KOPT-K1 (cell line): ENCODE measurements around the gene CD300LD.
"Not testable (repeated sequence)": the region's sequence is repeated elsewhere in the genome, so short reads cannot be mapped to it uniquely, and the experiment has no call there.

Experiments
- H3K27ac ChIP-seq: fragments of 200-600 bp; sonication (generic); 2 replicates; pipeline ENCODE4 v1.5.1; 2016; ENCODE audit warnings: antibody characterized with exemption, mild to moderate bottlenecking, low read depth, low read length; ENCODE audit not compliant: poor library complexity, severe bottlenecking
- H3K36me3 ChIP-seq: fragments of 200-600 bp; sonication (generic); 2 replicates; pipeline ENCODE4 v1.5.1; 2017; ENCODE audit warnings: antibody characterized with exemption, mild to moderate bottlenecking, low read length, moderate library complexity; ENCODE audit not compliant: insufficient read depth
- H3K9me3 ChIP-seq: fragments of 200-600 bp; sonication (generic); 2 replicates; pipeline ENCODE4 v1.5.1; 2017; ENCODE audit warnings: antibody characterized with exemption, low read length, mild to moderate bottlenecking; ENCODE audit not compliant: insufficient read depth, poor library complexity, severe bottlenecking

CD300LD gene

GRCh38 chr17:74598346-74599022, 6.4 kb upstream of the CD300LD start:
- H3K9me3 ChIP-seq = no peaks in the 10 kb centered on the region
- no peaks in the 10 kb centered on the region for H3K36me3 ChIP-seq
- H3K27ac ChIP-seq = no peak overlapping the region

- no peaks in the 10 kb centered on the region for H3K36me3 ChIP-seq
- H3K27ac ChIP-seq = no peak overlapping the region
- H3K9me3 ChIP-seq = no peaks in the 10 kb centered on the region
Observed at GRCh38 chr17:74597069-74597790, 5.1 kb upstream of the CD300LD start.

DNA sequence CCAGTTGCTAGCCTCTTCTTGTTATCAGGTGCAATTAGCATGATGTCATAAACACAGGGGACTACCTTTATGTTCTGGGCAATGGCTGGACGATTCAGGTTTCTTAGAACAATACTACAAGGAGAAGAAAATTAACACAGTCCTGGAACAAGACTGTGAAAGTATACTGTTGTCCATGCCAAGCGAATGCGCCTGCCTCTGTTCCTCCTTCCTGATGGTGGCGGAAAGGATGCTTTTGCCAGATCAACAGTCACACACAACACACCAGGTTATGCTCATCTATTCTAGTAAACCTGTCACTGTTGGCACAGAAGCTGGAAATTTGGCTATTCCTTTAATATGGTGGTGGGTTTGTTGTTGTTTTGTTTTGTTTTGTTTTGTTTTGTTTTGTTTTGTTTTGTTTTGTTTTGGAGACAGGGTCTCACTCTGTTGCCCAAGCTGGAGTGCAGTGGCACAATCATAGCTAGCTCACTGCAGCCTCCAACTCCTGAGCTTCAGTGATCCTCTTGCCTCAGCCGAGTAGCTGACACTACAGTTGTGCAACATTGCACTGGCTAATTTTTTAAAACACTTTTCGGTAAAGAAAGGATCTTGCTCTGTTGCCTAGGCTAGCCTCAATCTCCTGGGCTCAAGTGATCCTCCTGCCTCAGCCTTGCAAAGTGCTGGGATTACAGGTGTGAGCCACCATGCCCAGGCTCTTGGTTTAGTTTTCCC, 3.1 kb upstream of the CD300LD start:
- no peak overlapping the region for H3K27ac ChIP-seq
- no peaks in the 10 kb centered on the region for H3K9me3 ChIP-seq
- H3K36me3 ChIP-seq = no peaks in the 10 kb centered on the region

- Histone ChIP-seq H3K27ac (no peak overlapping the region), H3K9me3 (peaks cover 2% of the 10 kb centered on the region), H3K36me3 (no peaks in the 10 kb centered on the region)
Observed at GRCh38 chr17:74591503-74591902, 580 bp downstream of the CD300LD start.

DNA sequence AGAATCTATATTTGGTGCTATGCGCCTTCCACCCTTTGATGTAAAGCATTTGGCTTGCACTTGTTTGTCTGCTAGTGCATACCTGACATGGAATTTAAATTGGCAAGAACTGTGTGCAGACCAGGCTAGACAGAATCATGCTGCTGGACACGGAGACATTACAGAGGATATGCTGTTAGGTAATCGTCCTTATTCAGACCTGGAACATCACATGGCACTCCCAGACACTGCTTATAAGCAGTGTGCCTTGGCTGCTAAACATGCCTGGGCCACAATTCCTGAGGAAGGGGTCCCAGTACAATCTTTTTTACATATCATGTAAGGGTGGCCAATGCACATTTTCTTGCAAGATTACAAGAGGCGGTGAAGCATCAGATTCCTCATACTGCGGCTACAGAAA, 6.4 kb downstream of the CD300LD start:
- no peak overlapping the region for H3K27ac ChIP-seq
- H3K9me3 ChIP-seq = peaks cover 27% of the 10 kb centered on the region
- H3K36me3 ChIP-seq = no peaks in the 10 kb centered on the region

DNA sequence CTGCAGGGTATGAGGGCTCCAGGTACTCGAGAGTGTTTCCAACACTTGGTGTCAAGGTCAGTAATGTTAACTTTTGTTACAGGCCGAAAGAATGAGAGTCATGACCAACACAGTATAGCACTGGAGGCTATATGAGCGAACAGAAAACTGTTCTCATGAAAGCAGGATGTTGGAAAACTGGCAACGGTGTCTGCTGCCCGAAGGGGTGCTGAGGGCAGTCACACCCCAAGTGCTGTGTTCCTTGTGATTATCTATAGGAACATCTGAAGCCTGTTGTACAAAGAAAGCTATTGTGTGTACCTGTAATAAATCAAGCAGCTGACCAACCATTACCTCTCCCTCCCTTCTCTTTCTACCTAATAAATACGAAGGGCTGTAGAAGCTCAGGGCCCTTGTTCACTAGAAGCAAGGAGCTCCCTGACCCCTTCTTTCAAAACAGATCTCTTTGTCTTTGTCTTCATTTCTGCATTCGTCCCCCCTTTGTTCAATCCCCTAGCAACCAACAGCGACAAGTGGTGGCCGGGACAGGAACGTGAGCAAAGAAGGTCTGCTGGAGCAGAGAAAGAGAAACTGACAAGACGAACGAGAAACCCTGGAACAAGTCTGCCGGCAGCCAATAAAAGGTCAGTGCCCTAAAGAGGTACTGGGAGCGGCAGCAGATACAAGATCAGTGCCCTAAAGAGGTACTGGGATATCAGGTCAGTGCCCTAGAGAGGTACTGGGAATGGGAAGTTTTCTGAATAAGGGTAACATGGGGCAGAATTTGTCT, 7.6 kb downstream of the CD300LD start:
- H3K27ac ChIP-seq = no peak overlapping the region
- no peaks in the 10 kb centered on the region for H3K36me3 ChIP-seq
- peaks cover 27% of the 10 kb centered on the region for H3K9me3 ChIP-seq

- Histone ChIP-seq H3K9me3 (peaks cover 34% of the 10 kb centered on the region), H3K27ac (no peak overlapping the region), H3K36me3 (no peaks in the 10 kb centered on the region)
Observed at GRCh38 chr17:74582633-74583032, 9.4 kb downstream of the CD300LD start.

GRCh38 chr17:74579900-74580299, 12.2 kb downstream of the CD300LD start:
- H3K9me3 ChIP-seq = peaks cover 18% of the 10 kb centered on the region
- H3K36me3 ChIP-seq = no peaks in the 10 kb centered on the region
- no peak overlapping the region for H3K27ac ChIP-seq

DNA sequence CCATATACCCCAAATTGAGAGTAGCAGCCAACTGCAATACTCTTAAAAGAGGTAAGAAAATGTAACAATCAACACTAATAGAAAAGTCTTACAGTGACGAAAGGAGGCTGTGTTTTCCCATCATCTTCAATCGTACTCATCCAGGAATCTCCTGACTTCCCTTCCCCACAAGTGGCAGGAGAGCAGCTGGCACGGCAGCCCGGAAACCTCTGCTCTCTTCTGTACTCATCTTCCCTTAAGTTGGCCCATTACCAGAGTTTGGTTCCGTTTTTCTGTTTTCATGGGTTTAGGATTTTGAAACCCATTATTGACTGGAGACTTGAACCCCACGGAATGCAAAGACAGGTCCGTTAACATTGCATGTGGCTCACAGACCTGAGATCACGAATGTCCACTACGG, 13.1 kb downstream of the CD300LD start:
- Histone ChIP-seq H3K9me3 (peaks cover 8% of the 10 kb centered on the region), H3K36me3 (no peaks in the 10 kb centered on the region), H3K27ac (no peak overlapping the region)

DNA sequence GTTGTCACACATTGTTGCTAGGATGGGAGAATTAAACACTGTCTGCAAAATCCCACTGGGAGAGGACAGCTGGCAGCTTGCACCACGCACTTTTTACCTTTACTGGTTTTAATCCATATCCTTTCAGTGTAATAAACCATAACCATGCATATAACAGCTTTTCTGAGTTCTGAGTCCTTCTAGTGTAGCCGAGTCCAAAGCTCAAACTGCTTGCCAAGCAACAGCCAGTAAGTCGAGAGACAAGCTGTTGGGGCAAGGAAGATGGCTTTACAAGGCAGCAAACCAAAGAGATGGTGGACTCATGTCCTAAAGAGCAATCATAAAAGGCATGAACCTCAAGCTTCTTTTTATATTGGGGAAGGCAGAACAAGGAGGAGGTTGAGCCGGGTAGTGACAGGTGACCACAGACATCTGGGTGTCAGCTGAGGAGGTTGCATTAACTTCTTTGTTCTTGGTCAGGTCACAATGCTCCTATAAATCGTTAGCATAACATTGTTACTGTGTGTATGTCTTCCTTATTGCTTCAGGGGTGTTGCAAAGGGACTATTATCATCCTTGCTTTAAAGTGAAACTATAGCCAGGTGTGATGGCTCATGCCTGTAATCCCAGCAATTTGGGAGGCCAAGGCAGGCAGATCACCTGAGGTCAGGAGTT, 17.5 kb downstream of the CD300LD start:
- peaks cover 7% of the 10 kb centered on the region for H3K9me3 ChIP-seq
- H3K36me3 ChIP-seq = no peaks in the 10 kb centered on the region
- H3K27ac ChIP-seq = no peak overlapping the region

DNA sequence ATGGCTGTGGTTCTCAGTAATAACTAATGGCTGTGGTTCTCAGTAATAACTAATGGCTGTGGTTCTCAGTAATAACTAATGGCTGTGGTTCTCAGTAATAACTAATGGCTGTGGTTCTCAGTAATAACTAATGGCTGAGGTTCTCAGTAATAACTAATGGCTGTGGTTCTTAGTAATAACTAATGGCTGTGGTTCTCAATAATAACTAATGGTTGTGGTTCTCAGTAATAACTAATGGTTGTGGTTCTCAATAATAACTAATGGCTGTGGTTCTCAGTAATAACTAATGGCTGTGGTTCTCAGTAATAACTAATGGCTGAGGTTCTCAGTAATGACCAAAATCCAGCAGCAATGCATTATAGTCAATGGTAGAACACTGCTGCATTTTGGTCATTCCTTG, 18.4 kb downstream of the CD300LD start:
- H3K9me3 ChIP-seq, H3K36me3 ChIP-seq: not testable (repeated sequence)

DNA sequence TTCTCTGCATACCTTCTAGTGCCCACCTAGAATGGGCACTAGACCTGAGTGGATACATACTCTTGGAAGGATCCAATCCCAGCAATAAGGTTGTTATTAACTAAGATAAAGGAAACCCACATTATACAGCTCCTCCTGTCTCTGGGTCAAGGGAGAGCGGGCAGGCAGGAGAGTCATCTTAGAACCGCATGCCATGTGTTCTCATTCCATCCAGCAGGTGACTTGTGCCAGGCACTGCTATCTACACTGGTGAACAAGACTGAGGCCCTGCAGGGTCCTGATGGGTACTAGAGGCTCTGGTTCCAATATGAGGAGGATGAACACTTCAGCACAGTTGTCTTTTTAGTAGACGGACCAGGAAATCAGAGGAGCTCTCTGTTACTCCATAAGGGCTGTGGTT, 18.9 kb downstream of the CD300LD start:
- Histone ChIP-seq H3K9me3 (no peaks in the 10 kb centered on the region), H3K36me3 (no peaks in the 10 kb centered on the region), H3K27ac (no peak overlapping the region)

More for the DNA sequence above, 18.4 kb downstream of the CD300LD start:
- H3K27ac ChIP-seq = not testable (repeated sequence)

DNA sequence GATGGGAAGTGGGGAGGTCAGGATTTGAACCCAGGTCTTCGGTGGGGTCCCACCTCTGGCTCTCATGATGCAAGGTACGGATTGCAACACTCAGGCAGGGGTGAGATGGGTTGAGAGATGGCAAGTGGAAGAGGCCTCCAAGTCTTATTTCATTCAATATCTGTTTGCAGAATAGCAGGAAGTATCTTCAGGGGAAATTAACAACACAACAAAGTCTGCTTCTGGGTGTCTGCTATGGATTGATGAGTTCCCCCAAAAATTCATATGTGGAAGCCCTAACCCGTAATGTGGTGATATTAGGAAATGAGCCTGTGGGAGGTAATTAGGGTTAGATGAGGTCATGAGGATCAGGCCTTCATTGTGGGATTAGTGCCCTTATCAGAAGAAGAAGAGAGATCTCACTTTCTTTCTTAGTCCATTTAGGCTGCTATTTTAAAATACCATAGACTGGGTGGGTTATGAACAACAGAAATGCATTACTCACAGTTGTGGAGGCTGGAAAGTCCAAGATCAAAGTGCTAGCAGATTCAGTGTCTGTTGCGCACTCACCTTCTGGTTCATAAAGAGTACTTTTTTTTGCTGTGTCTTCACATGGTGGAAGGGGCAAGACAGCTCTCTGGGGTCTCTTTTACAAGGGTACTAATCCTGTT, 20.3 kb downstream of the CD300LD start:
- no peak overlapping the region for H3K27ac ChIP-seq
- no peaks in the 10 kb centered on the region for H3K36me3 ChIP-seq
- H3K9me3 ChIP-seq = no peaks in the 10 kb centered on the region
